ENCODE measurements around the gene PFN3. TPM values are rescaled to one million over a fixed set of nuclear protein-coding genes. Genes with fewer than 3 reads are reported as not detected.

The PFN3 gene
- total RNA-seq, 2 donors from 2014 or later: not detected

DNA sequence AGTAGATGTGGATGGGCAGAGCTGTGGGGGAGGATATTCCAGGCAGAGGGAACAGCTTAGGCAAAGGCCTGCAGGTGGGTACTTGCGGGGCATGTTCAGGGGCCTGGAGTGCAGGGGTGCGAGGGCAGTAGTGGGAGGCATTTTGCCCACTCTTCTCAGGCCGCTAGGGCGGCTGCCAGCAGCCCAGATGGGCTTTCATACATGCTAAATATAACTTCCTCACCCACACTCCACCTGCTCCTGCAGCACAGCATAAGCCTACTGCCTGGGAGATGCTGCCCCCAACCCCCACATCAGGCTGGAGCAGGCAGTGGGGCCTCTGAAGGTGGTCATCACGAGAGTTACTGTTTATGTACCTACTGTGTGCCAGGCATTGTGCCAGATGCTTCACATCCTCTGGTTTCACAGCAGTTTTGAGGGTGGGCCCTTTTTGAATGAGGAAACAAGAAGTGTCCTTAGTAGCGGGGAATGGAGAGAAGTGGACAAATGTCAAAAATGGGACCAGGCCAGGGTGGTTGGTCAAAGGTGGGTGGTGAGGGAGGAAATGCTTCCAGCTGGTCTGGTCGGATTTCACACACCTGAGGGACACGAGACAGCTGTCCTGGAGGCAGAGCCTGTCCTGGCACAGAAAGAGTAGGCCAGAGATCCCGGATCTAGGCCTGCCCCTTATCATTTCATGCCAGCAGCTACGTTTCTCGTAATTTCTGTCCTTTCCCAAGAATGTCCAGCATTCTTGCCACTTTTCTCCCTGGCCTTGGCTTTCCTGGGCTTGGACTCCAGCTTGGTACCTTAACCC lies 30.6 kb downstream of the PFN3 start:
- H3K4me3 ChIP-seq: no peak overlapping the region
- DNase-seq (ENCODE audit: low spot score): no peak
- H3K9me3 ChIP-seq: no peaks in the 10 kb centered on the region
- H3K27ac ChIP-seq: no peak overlapping the region
- no peaks in the 10 kb centered on the region for H3K27me3 ChIP-seq
- no peaks in the 10 kb centered on the region for H3K36me3 ChIP-seq
- H3K4me1 ChIP-seq: peaks cover 0 to 36% of the 10 kb centered on the region in 2 donors
- TF ChIP-seq CTCF (IDR thresholded peaks at IDR 0.05): no peak

DNA sequence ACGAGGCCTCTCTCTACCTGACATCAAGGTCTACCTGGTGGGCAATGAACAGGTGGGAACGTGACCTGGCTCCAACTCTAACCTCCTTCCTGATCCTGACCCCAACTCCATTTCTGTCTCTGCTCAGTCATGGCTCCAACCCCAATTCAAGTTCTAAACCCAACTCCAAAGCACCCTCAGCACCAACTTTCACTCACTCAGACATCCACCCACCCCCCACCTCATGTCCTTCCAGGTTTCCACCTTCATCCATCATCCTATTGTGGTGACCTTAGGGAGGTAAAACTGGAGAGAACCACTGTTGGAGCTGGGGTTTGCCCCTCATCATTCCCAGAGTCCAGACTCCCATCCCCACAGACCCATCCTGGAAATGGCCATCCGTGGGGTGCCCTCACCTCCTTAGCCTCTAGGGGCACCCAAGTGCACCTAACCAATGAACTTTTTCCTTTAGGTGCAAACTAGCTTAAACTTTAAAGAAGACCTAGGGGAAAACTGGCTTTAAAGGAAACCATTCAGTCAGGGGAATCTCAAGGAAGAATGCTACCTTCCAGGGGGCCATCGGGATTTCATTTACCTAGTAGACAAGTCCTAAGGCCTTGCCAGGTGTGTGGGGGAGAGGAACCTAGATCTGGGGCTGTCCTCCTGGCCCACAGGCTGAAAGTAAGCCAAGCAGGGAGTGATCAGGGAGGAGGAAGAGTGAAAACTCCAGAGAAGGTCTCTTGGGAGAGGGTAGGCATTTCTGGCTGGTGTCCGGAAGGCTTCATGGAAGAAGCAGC lies 31.4 kb downstream of the PFN3 start:
- no peak overlapping the region for H3K4me3 ChIP-seq

GRCh38 chr5:177367981-177368868 lies 32.2 kb downstream of the PFN3 start:
- Histone ChIP-seq H3K4me3 (no peak overlapping the region), H3K27ac (no peak overlapping the region), H3K27me3 (no peaks in the 10 kb centered on the region), H3K4me1 (peaks cover 0 to 42% of the 10 kb centered on the region in 2 donors), H3K36me3 (no peaks in the 10 kb centered on the region), H3K9me3 (no peaks in the 10 kb centered on the region)
- TF ChIP-seq CTCF (IDR thresholded peaks at IDR 0.05): no peak
- DNase-seq (ENCODE audit: low spot score): no peak

More for the DNA sequence above, 31.4 kb downstream of the PFN3 start:
- Histone ChIP-seq H3K4me1 (peaks cover 0 to 36% of the 10 kb centered on the region in 2 donors), H3K27me3 (no peaks in the 10 kb centered on the region), H3K27ac (no peak overlapping the region), H3K36me3 (no peaks in the 10 kb centered on the region), H3K9me3 (no peaks in the 10 kb centered on the region)
- no peak for DNase-seq (ENCODE audit: low spot score)
- peak; percentile 24 to 51 for TF ChIP-seq CTCF (IDR thresholded peaks at IDR 0.05)

GRCh38 chr5:177367323-177367848 lies 33.1 kb downstream of the PFN3 start:
- peak overlapping the region; percentile 36 to 50 for H3K4me3 ChIP-seq
- peak overlapping the region; percentile 86 to 87 for H3K27ac ChIP-seq
- no peaks in the 10 kb centered on the region for H3K36me3 ChIP-seq
- no peak for TF ChIP-seq CTCF (IDR thresholded peaks at IDR 0.05)
- H3K27me3 ChIP-seq: no peaks in the 10 kb centered on the region
- DNase-seq (ENCODE audit: low spot score): no peak
- no peaks in the 10 kb centered on the region for H3K9me3 ChIP-seq
- peaks cover 0 to 50% of the 10 kb centered on the region in 2 donors for H3K4me1 ChIP-seq
